GM12878 (cell line): Measurements from ENCODE around the gene ACADVL. TPM values are rescaled to one million over a fixed set of nuclear protein-coding genes. Genes with fewer than 3 reads are reported as not detected.

Source experiments
- ATAC-seq: fragments of 200-7000 bp; cut with Tn5 transposase; 3 replicates; pipeline ENCODE4 v1.9.1; 2020; ENCODE audit warnings: mild to moderate bottlenecking, moderate library complexity
- BruUV-seq: library from RNA; stranded (reverse); fragments of 400-500 nt; replicated peaks from 2 replicates; lab custom pipeline; 2021; lab: Mats Ljungman, UMichigan
- CTCF ChIA-PET: fragments of 300-600 bp; sonication (Branson Sonifier 250); formaldehyde crosslinking; extraction: SDS; loops from one replicate; lab custom pipeline; 2021; ENCODE audit warnings: inconsistent platforms; lab: Yijun Ruan, JAX
- POLR2A ChIA-PET: fragments of 350-600 bp; formaldehyde crosslinking; extraction: SDS; loops from one replicate; lab custom pipeline; 2021; ENCODE audit warnings: inconsistent platforms; lab: Charles Lee
- RAD21 ChIA-PET: fragments of 300-600 bp; sonication (Branson Sonifier 250); formaldehyde crosslinking; loops from one replicate; lab custom pipeline; 2023; ENCODE audit warnings: antibody characterized with exemption; ENCODE audit not compliant: unreplicated experiment; lab: Charles Lee
- SMC1A ChIA-PET: fragments of 300-600 bp; sonication (Branson Sonifier 250); formaldehyde crosslinking; loops from one replicate; lab custom pipeline; 2023; ENCODE audit not compliant: unreplicated experiment, uncharacterized antibody; lab: Charles Lee
- DNase-seq: peaks from one replicate; pipeline ENCODE4 v3.0.0-alpha.2; 2011; ENCODE audit warnings: low read depth, low spot score
- FAIRE-seq: peaks from 3 replicates; lab custom pipeline; 2011; peaks lifted over from hg19 to GRCh38; lab: Jason Lieb, UNC
- H2AFZ ChIP-seq: 2 replicates; pipeline ENCODE4 v1.6.0; 2011; ENCODE audit warnings: low read depth, low read length, control low read depth; ENCODE audit not compliant: control insufficient read depth
- H3K27ac ChIP-seq: 2 replicates; pipeline ENCODE4 v1.5.1; 2011; ENCODE audit warnings: control low read depth; ENCODE audit not compliant: control insufficient read depth, insufficient read depth
- H3K27me3 ChIP-seq, 2 experiments: replicated peaks in 1 of 2; 2 replicates each; pipeline versions ENCODE4 v1.6.0 to v1.6.1; 2011; ENCODE audit warnings: low read length in 1 of 2; ENCODE audit not compliant: control insufficient read depth in 2 of 2, insufficient read depth in 2 of 2
- H3K36me3 ChIP-seq, 2 experiments: 2 replicates each; pipeline ENCODE4 v1.5.1; 2011; ENCODE audit warnings: low read length in 1 of 2; ENCODE audit not compliant: control insufficient read depth in 2 of 2, insufficient read depth in 2 of 2
- H3K4me1 ChIP-seq: 2 replicates; pipeline ENCODE4 v1.6.1; 2011; ENCODE audit warnings: mild to moderate bottlenecking, low read length, moderate library complexity, mixed read lengths; ENCODE audit not compliant: control insufficient read depth, insufficient read depth
- H3K4me2 ChIP-seq: 2 replicates; pipeline ENCODE4 v1.6.0; 2011; ENCODE audit warnings: control low read depth; ENCODE audit not compliant: control insufficient read depth, insufficient read depth
- H3K4me3 ChIP-seq: fragments of 200-600 bp; sonication (generic); 2 replicates; pipeline ENCODE4 v1.5.1; 2016
- H3K79me2 ChIP-seq: 2 replicates; pipeline ENCODE4 v1.6.0; 2011; ENCODE audit warnings: low read length; ENCODE audit not compliant: control insufficient read depth, insufficient read depth
- H3K9ac ChIP-seq: 2 replicates; pipeline ENCODE4 v1.8.0; 2011; ENCODE audit warnings: low read length, control low read depth, mixed read lengths; ENCODE audit not compliant: control insufficient read depth, insufficient read depth
- H3K9me3 ChIP-seq: replicated peaks from 3 replicates; pipeline ENCODE4 v1.5.1; 2011; ENCODE audit warnings: mild to moderate bottlenecking, low read length; ENCODE audit not compliant: control insufficient read depth, insufficient read depth
- H4K20me1 ChIP-seq: 2 replicates; pipeline ENCODE4 v1.6.0; 2011; ENCODE audit not compliant: control insufficient read depth, insufficient read depth
- CHD4 ChIP-seq: fragments of 200-600 bp; sonication (generic); IDR thresholded peaks from 2 replicates; pipeline ENCODE4 v1.6.1; 2016; ENCODE audit warnings: mild to moderate bottlenecking
- EGR1 ChIP-seq, 2 experiments: IDR thresholded peaks; 1 replicate in 1 of 2; 2 replicates in 1 of 2; pipeline ENCODE4 v1.6.1; 2011 to 2012; ENCODE audit warnings: low read depth in 2 of 2, low read length in 2 of 2, borderline replicate concordance in 1 of 2, mild to moderate bottlenecking in 1 of 2, moderate library complexity in 1 of 2
- MEF2A ChIP-seq: IDR thresholded peaks from 2 replicates; pipeline ENCODE4 v1.6.1; 2011; ENCODE audit warnings: low read depth, mild to moderate bottlenecking, low read length, moderate library complexity; ENCODE audit not compliant: insufficient read depth
- RBBP5 ChIP-seq: fragments of 200-600 bp; sonication (generic); conservative IDR thresholded peaks from 2 replicates; pipeline ENCODE4 v1.6.1; 2016
- RELB ChIP-seq: fragments of 450-650 bp; IDR thresholded peaks from 2 replicates; pipeline ENCODE4 v1.6.1; 2017; ENCODE audit warnings: low read depth, mild to moderate bottlenecking, moderate library complexity
- SMAD1 ChIP-seq: fragments of 450-650 bp; IDR thresholded peaks from 2 replicates; pipeline ENCODE4 v1.6.1; 2018; ENCODE audit warnings: mild to moderate bottlenecking, low read depth; ENCODE audit not compliant: partially characterized antibody
- SRF ChIP-seq, 2 experiments: IDR thresholded peaks; 2 replicates each; pipeline ENCODE4 v1.6.1; 2011; ENCODE audit warnings: low read depth in 2 of 2, low read length in 2 of 2, mild to moderate bottlenecking in 1 of 2, moderate library complexity in 1 of 2
- SUPT20H ChIP-seq: IDR thresholded peaks from 2 replicates; pipeline ENCODE4 v1.6.1; 2011; ENCODE audit warnings: low read depth, mild to moderate bottlenecking, low read length, moderate library complexity, borderline replicate concordance; ENCODE audit not compliant: control insufficient read depth
- ZNF384 ChIP-seq: IDR thresholded peaks from 2 replicates; pipeline ENCODE4 v1.6.1; 2012; ENCODE audit warnings: low read depth, mild to moderate bottlenecking, low read length, improper control_type of control experiment, borderline replicate concordance
- WGBS: methylation state at CpG from one replicate; pipeline ENCODE4 v1.1.6; 2016; ENCODE audit warnings: low lambda C conversion rate; ENCODE audit not compliant: insufficient replicate concordance, insufficient coverage; ENCODE audit errors: missing lambda C conversion rate; 5-methylcytosine and 5-hydroxymethylcytosine counted together
- in situ Hi-C: fragments of 300-500 bp; cut with MboI; formaldehyde crosslinking; loops from 9 replicates; pipeline ENCODE4 v1.14.3; 2018; ENCODE audit warnings: mixed read lengths
- intact Hi-C: fragments of 100-400 bp; cut with micrococcal nuclease; formaldehyde crosslinking; loops from one replicate; pipeline ENCODE4 v1.14.2; 2022; ENCODE audit not compliant: unreplicated experiment
- polyA plus RNA-seq, 11 experiments: library from polyadenylated mRNA; depleted of rRNA in 4 of 11; unstranded in 6 of 11; stranded (reverse) in 5 of 11; fragments of >200 nt; fragmentation: Nextera tagmentation in 4 of 11; fragmentation: Illumina TruSeq in 1 of 11; extraction: Ambion mirVana in 4 of 11; extraction: Trizol in 1 of 11; gene quantifications; 1 replicate in 1 of 11; 2 replicates in 10 of 11; pipeline versions ENCODE4 v1.2.1 to v1.2.3, GENCODE V29; 2011 to 2016; ENCODE audit warnings: inconsistent platforms in 2 of 11, missing spikeins in 2 of 11, low read depth in 1 of 11
- total RNA-seq, 4 experiments: library from RNA; depleted of rRNA in 3 of 4; stranded (reverse); fragments of >200 nt in 3 of 4; fragmentation: Illumina TruSeq in 1 of 4; extraction: Trizol in 1 of 4; gene quantifications; 2 replicates each; pipeline versions ENCODE4 v1.2.1 to v1.2.3, GENCODE V29; 2013 to 2021
- TF ChIP-seq, protein P1 (sequence below): fragments of 450-650 bp; formaldehyde crosslinking; IDR thresholded peaks from 2 replicates; pipeline ENCODE4 v1.4.0; 2022; ENCODE audit warnings: mild to moderate bottlenecking, moderate library complexity
- TF ChIP-seq, protein P2 (sequence below): IDR thresholded peaks from 2 replicates; pipeline ENCODE4 v1.6.1; 2011; ENCODE audit warnings: borderline replicate concordance, low read depth, mild to moderate bottlenecking, moderate library complexity, mixed read lengths, low read length; ENCODE audit not compliant: insufficient read depth; ENCODE audit errors: extremely low read length

ACADVL gene
- total and polyA plus RNA-seq, 10 of the 15 experiments (the other 5 are each of a cell fraction or from before 2014, with no cell fraction given), result 25.4 to 232 (median 180) TPM

DNA sequence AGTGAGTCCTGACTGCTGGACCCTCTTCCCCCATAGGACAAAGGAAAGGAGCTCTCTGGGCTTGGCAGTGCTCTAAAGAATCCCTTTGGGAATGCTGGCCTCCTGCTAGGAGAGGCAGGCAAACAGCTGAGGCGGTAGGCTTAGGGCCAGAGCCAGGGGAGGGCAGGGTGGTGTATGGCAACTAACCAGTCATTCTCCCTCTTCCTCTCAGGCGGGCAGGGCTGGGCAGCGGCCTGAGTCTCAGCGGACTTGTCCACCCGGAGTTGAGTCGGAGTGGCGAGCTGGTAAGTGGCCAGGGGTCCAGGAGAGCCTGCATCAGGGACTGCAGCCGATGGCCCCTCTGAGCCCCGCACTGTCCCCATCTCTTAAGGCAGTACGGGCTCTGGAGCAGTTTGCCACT is 4.4 kb downstream of the ACADVL start:
- H3K79me2 ChIP-seq, result peaks cover 14% of the 10 kb centered on the region
- H3K36me3 ChIP-seq, result peaks cover 20 to 25% of the 10 kb centered on the region in 2 experiments
- no peak for FAIRE-seq
- H2AFZ ChIP-seq, result no peak overlapping the region
- no peak overlapping the region for H3K27ac ChIP-seq
- CTCF ChIA-PET, result no interaction called here
- DNase-seq, result no peak
- H3K4me3 ChIP-seq, result no peak overlapping the region
- peaks cover 3% of the 10 kb centered on the region for H3K4me1 ChIP-seq
- BruUV-seq, result no TSS peak
- TF ChIP-seq CHD4 (no peak), EGR1 (IDR thresholded peaks at IDR 0.05; ENCODE audit: borderline replicate concordance in 1 of 2, low read depth in 2 of 2, low read length in 2 of 2) (no peak)
- TF ChIP-seq, protein P1, sequence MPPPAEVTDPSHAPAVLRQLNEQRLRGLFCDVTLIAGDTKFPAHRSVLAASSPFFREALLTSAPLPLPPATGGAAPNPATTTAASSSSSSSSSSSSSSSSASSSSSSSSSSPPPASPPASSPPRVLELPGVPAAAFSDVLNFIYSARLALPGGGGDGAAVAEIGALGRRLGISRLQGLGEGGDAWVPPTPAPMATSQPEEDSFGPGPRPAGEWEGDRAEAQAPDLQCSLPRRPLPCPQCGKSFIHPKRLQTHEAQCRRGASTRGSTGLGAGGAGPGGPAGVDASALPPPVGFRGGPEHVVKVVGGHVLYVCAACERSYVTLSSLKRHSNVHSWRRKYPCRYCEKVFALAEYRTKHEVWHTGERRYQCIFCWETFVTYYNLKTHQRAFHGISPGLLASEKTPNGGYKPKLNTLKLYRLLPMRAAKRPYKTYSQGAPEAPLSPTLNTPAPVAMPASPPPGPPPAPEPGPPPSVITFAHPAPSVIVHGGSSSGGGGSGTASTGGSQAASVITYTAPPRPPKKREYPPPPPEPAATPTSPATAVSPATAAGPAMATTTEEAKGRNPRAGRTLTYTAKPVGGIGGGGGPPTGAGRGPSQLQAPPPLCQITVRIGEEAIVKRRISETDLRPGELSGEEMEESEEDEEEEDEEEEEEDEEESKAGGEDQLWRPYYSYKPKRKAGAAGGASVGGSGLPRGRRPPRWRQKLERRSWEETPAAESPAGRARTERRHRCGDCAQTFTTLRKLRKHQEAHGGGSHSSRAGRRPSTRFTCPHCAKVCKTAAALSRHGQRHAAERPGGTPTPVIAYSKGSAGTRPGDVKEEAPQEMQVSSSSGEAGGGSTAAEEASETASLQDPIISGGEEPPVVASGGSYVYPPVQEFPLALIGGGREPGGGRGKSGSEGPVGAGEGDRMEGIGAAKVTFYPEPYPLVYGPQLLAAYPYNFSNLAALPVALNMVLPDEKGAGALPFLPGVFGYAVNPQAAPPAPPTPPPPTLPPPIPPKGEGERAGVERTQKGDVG, result no peak
- TF ChIP-seq, all 136 proteins: peak for 0
- ChIA-PET RAD21 (no interaction called here), POLR2A (interaction anchor here (1.2 to 5.9 kb wide), 2 partner anchors 10 to 17 kb away, joined by 3 to 60 read pairs; partner anchors contain the start of gene DVL2), SMC1A (no interaction called here)
- Histone ChIP-seq H3K9ac (no peak overlapping the region), H4K20me1 (no peaks in the 10 kb centered on the region), H3K9me3 (no peaks in the 10 kb centered on the region), H3K4me2 (no peak overlapping the region), H3K27me3 (no peaks in the 10 kb centered on the region)
- WGBS, result 86% methylated on average over 10 of the region's 10 CpGs
- in situ Hi-C loops, result no loop called here
- intact Hi-C loops, result no loop called here
- ATAC-seq, result no peak

DNA sequence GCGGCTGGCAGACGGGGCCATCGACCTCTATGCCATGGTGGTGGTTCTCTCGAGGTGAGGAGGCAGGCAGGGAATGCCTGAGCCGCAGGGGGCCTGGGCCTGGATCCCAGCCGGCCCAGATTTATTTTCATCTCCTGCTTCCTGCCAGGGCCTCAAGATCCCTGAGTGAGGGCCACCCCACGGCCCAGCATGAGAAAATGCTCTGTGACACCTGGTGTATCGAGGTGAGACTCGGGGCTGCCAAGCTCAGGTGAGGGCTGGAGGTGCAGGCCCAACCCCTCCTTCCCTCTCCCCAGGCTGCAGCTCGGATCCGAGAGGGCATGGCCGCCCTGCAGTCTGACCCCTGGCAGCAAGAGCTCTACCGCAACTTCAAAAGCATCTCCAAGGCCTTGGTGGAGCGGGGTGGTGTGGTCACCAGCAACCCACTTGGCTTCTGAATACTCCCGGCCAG is 4.9 kb downstream of the ACADVL start:
- intact Hi-C loops (no loop called here), in situ Hi-C loops (no loop called here)
- Histone ChIP-seq H2AFZ (no peak overlapping the region), H3K79me2 (peaks cover 13% of the 10 kb centered on the region), H3K9ac (no peak overlapping the region), H3K4me1 (peaks cover 3% of the 10 kb centered on the region), H4K20me1 (no peaks in the 10 kb centered on the region), H3K27me3 (no peaks in the 10 kb centered on the region), H3K27ac (no peak overlapping the region), H3K36me3 (peaks cover 23 to 26% of the 10 kb centered on the region in 2 experiments), H3K4me2 (no peak overlapping the region), H3K4me3 (no peak overlapping the region), H3K9me3 (no peaks in the 10 kb centered on the region)
- SMC1A ChIA-PET, result interaction anchor here (1.2 kb wide), 1 partner anchor 25 kb away, joined by 3 read pairs; no protein-coding TSS in a partner anchor
- POLR2A ChIA-PET, result no interaction called here
- CTCF ChIA-PET, result no interaction called here
- no peak for DNase-seq
- no peak for ATAC-seq
- WGBS, result 84% methylated on average over 15 of the region's 15 CpGs
- RAD21 ChIA-PET, result no interaction called here
- no peak for FAIRE-seq
- TSS peak; percentile 69 for BruUV-seq
- TF ChIP-seq RBBP5, result no peak
- no peak for TF ChIP-seq RELB
- TF ChIP-seq, protein P2, sequence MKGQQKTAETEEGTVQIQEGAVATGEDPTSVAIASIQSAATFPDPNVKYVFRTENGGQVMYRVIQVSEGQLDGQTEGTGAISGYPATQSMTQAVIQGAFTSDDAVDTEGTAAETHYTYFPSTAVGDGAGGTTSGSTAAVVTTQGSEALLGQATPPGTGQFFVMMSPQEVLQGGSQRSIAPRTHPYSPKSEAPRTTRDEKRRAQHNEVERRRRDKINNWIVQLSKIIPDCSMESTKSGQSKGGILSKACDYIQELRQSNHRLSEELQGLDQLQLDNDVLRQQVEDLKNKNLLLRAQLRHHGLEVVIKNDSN, result no peak
- TF ChIP-seq MEF2A, result no peak
- TF ChIP-seq SUPT20H, result no peak
- TF ChIP-seq ZNF384, result no peak
- TF ChIP-seq SRF (IDR thresholded peaks at IDR 0.05; ENCODE audit: low read depth in 2 of 2, low read length in 2 of 2), result no peak
- TF ChIP-seq SMAD1, result no peak
